Body of pancreas (tissue), 4 donors: ENCODE data around the gene HOXD1. TPM values are rescaled to one million over a fixed set of nuclear protein-coding genes. Genes with fewer than 3 reads are reported as not detected.
A peak's percentile ranks its signal among the peaks of the same experiment; 100 is the strongest.

ENCODE experiments used
- ATAC-seq: fragments of 150-250 bp; one replicate; pipeline ENCODE4 v1.9.1; 2016
- DNase-seq, 4 donors: peaks; one replicate each; pipeline ENCODE4 v3.0.0-alpha.2; 2019
- H3K27ac ChIP-seq, 4 donors: fragments of 200-600 bp; sonication (generic); 1 replicate in 3 of 4; 2 replicates in 1 of 4; pipeline versions ENCODE4 v1.5.1 to v1.6.1; 2016 to 2019; ENCODE audit warnings: mild to moderate bottlenecking in 1 of 4, mixed read lengths in 1 of 4, moderate library complexity in 1 of 4
- H3K27me3 ChIP-seq, 2 donors: fragments of 200-600 bp; sonication (generic); one replicate each; pipeline ENCODE4 v1.6.0; 2016; ENCODE audit warnings: mild to moderate bottlenecking in 1 of 2
- H3K36me3 ChIP-seq, 2 donors: fragments of 200-600 bp; sonication (generic); replicated peaks in 1 of 2; 2 replicates each; pipeline ENCODE4 v1.5.1; 2016; ENCODE audit warnings: low read depth in 2 of 2; ENCODE audit not compliant: insufficient read depth in 1 of 2
- H3K4me1 ChIP-seq: fragments of 200-600 bp; sonication (generic); one replicate; pipeline ENCODE4 v1.6.0; 2016
- H3K4me3 ChIP-seq, 2 donors: fragments of 200-600 bp; sonication (generic); 1 replicate in 1 of 2; 2 replicates in 1 of 2; pipeline ENCODE4 v1.5.1; 2016 to 2019
- H3K9me3 ChIP-seq, 3 donors: fragments of 200-600 bp; sonication (generic); 1 replicate in 2 of 3; 2 replicates in 1 of 3; pipeline ENCODE4 v1.5.1; 2016
- POLR2A ChIP-seq, 3 donors: fragments of 450-650 bp; IDR thresholded peaks; one replicate each; pipeline ENCODE4 v1.6.1; 2016; ENCODE audit warnings: antibody characterized with exemption in 3 of 3, mild to moderate bottlenecking in 2 of 3
- WGBS, 2 donors: methylation state at CpG; one replicate each; pipeline ENCODE4 v1.1.5; 2017; 5-methylcytosine and 5-hydroxymethylcytosine counted together
- intact Hi-C: fragments of 100-400 bp; cut with DNase I; formaldehyde crosslinking; loops from one replicate; pipeline ENCODE4 v1.15.1; 2023
- total RNA-seq, 2 donors: library from RNA; depleted of rRNA; stranded (reverse); fragments of >200 nt; gene quantifications; one replicate each; pipeline ENCODE4 v1.1.0, GENCODE V29; 2016
- TF ChIP-seq, protein P1 (sequence below), 7 experiments: fragments of 450-650 bp in 4 of 7; fragments of 200-600 bp in 3 of 7; sonication (generic) in 3 of 7; IDR thresholded peaks; one replicate each; pipeline ENCODE4 v1.5.1; 2016 to 2019; ENCODE audit warnings: antibody characterized with exemption in 7 of 7

The HOXD1 gene
- total RNA-seq, 2 donors from 2014 or later: 0.26 TPM; not detected in 1

DNA sequence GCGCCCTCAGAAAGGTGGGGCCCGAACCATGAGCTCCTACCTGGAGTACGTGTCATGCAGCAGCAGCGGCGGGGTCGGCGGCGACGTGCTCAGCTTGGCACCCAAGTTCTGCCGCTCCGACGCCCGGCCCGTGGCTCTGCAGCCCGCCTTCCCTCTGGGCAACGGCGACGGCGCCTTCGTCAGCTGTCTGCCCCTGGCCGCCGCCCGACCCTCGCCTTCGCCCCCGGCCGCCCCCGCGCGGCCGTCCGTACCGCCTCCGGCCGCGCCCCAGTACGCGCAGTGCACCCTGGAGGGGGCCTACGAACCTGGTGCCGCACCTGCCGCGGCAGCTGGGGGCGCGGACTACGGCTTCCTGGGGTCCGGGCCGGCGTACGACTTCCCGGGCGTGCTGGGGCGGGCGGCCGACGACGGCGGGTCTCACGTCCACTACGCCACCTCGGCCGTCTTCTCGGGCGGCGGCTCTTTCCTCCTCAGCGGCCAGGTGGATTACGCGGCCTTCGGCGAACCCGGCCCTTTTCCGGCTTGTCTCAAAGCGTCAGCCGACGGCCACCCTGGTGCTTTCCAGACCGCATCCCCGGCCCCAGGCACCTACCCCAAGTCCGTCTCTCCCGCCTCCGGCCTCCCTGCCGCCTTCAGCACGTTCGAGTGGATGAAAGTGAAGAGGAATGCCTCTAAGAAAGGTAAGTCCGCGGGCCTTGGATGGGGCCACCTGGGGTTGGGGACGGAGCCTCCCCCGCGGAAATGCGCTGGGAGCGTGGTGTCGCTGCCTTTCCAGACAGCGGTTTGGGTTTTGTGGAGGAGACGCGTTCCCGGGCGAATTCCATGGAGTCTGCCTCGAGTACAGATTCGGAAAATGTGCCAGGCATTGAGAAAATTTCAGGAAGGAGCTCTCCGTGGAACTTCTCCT is 559 bp downstream of the HOXD1 start:
- H3K36me3 ChIP-seq: no peaks in the 10 kb centered on the region
- H3K27ac ChIP-seq: no peak overlapping the region
- H3K4me3 ChIP-seq: peak overlapping the region in 1 of 2 donors; percentile 12
- H3K27me3 ChIP-seq: peaks cover 4 to 27% of the 10 kb centered on the region in 2 donors
- TF ChIP-seq, protein P1, sequence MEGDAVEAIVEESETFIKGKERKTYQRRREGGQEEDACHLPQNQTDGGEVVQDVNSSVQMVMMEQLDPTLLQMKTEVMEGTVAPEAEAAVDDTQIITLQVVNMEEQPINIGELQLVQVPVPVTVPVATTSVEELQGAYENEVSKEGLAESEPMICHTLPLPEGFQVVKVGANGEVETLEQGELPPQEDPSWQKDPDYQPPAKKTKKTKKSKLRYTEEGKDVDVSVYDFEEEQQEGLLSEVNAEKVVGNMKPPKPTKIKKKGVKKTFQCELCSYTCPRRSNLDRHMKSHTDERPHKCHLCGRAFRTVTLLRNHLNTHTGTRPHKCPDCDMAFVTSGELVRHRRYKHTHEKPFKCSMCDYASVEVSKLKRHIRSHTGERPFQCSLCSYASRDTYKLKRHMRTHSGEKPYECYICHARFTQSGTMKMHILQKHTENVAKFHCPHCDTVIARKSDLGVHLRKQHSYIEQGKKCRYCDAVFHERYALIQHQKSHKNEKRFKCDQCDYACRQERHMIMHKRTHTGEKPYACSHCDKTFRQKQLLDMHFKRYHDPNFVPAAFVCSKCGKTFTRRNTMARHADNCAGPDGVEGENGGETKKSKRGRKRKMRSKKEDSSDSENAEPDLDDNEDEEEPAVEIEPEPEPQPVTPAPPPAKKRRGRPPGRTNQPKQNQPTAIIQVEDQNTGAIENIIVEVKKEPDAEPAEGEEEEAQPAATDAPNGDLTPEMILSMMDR (IDR thresholded peaks at IDR 0.05): no peak
- TF ChIP-seq POLR2A (IDR thresholded peaks at IDR 0.05): no peak
- peaks cover 34% of the 10 kb centered on the region for H3K4me1 ChIP-seq
- 3 to 4% methylated on average over 24 to 91 of the region's 98 CpGs for WGBS, 2 donors
- intact Hi-C loops: no loop called here
- peak; percentile 16 for ATAC-seq
- H3K9me3 ChIP-seq: no peaks in the 10 kb centered on the region
- peak in 1 of 4 donors; percentile 14 for DNase-seq

- ATAC-seq (no peak), DNase-seq (no peak)
- no peaks in the 10 kb centered on the region for H3K9me3 ChIP-seq
- 6 to 10% methylated on average over 28 of the region's 28 CpGs for WGBS, 2 donors
- H3K4me3 ChIP-seq: no peak overlapping the region
- no peak for TF ChIP-seq POLR2A (IDR thresholded peaks at IDR 0.05)
- TF ChIP-seq, protein P1 (IDR thresholded peaks at IDR 0.05): no peak
- no peaks in the 10 kb centered on the region for H3K36me3 ChIP-seq
- intact Hi-C loops: no loop called here
- H3K4me1 ChIP-seq: peaks cover 34% of the 10 kb centered on the region
- peaks cover 4 to 27% of the 10 kb centered on the region in 2 donors for H3K27me3 ChIP-seq
- H3K27ac ChIP-seq: no peak overlapping the region
Measured at GRCh38 chr2:176189681-176190641, 1.5 kb downstream of the HOXD1 start.

DNA sequence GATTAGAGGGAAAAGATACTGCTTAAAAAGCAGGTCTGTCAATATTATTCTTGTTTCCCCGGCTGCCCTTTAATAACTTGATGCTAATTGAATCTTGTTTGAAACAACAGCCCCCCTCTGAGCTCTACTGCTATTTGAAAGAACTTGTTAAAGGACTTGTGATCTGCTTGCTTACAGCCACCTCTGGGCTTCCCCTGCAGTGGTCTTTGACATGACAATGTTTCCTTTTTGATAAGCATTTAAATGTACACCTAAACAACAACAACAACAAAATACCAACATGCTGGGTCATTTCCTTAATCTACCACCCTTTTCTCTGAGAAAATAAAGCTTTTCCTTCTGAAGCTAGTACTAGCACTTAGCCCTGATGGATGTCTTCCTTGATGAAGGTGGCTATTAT is 3.9 kb downstream of the HOXD1 start:
- WGBS, 2 donors: 5 to 7% methylated on average over 1 of the region's 1 CpG
- Histone ChIP-seq H3K27me3 (peaks cover 4 to 27% of the 10 kb centered on the region in 2 donors), H3K4me3 (no peak overlapping the region), H3K27ac (no peak overlapping the region), H3K36me3 (no peaks in the 10 kb centered on the region), H3K9me3 (no peaks in the 10 kb centered on the region), H3K4me1 (peaks cover 28% of the 10 kb centered on the region)
- no peak for ATAC-seq
- DNase-seq: no peak
- TF ChIP-seq POLR2A (IDR thresholded peaks at IDR 0.05): no peak
- TF ChIP-seq, protein P1 (IDR thresholded peaks at IDR 0.05): no peak
- intact Hi-C loops: no loop called here

DNA sequence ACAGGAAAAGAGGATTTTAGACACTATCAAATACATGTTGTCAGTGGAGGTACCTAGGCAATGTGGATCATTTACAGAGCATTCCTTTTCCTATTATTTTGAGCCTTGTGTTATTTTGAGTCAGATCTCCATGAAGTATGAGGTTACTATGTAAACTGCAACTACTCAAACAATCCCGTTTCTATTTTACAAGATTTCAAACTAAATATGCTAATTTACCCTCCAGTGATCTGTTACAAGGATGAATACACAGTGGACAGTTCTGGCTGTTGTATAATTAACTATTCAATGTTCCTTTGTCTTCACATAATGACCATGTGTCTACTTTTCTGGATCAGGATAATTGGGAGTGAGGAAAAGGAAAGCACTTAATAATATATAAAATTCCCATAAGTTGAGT is 4.6 kb downstream of the HOXD1 start:
- no peak for TF ChIP-seq POLR2A (IDR thresholded peaks at IDR 0.05)
- TF ChIP-seq, protein P1 (IDR thresholded peaks at IDR 0.05): no peak
- WGBS, 2 donors: 0 to 3% methylated on average over 1 of the region's 1 CpG
- Histone ChIP-seq H3K27ac (no peak overlapping the region), H3K9me3 (no peaks in the 10 kb centered on the region), H3K4me3 (no peak overlapping the region), H3K27me3 (peaks cover 4 to 27% of the 10 kb centered on the region in 2 donors), H3K4me1 (peaks cover 21% of the 10 kb centered on the region), H3K36me3 (no peaks in the 10 kb centered on the region)
- ATAC-seq (no peak), DNase-seq (no peak)
- intact Hi-C loops: no loop called here
